Osteocyte (in vitro differentiated cells): ENCODE data around the gene B4GALT7. TPM values are rescaled to one million over a fixed set of nuclear protein-coding genes. Genes with fewer than 3 reads are reported as not detected.

Experiments
- DNase-seq: peaks from one replicate; pipeline ENCODE4 v3.0.0; 2021; ENCODE audit warnings: mixed read lengths; ENCODE audit not compliant: unreplicated experiment; ENCODE audit errors: extremely low spot score
- H3K27ac Mint-ChIP-seq: one replicate; pipeline ENCODE4 v1.8.0; 2021; ENCODE audit warnings: mild to moderate bottlenecking, mixed read lengths; ENCODE audit not compliant: unreplicated experiment
- H3K27me3 Mint-ChIP-seq: one replicate; pipeline ENCODE4 v1.8.0; 2021; ENCODE audit warnings: mixed read lengths; ENCODE audit not compliant: unreplicated experiment
- H3K36me3 Mint-ChIP-seq: one replicate; pipeline ENCODE4 v1.8.0; 2021; ENCODE audit warnings: mixed read lengths; ENCODE audit not compliant: unreplicated experiment
- H3K4me1 Mint-ChIP-seq: one replicate; pipeline ENCODE4 v1.8.0; 2021; ENCODE audit warnings: mixed read lengths; ENCODE audit not compliant: unreplicated experiment
- H3K4me3 Mint-ChIP-seq: one replicate; pipeline ENCODE4 v1.8.0; 2021; ENCODE audit warnings: mild to moderate bottlenecking, moderate library complexity, mixed read lengths; ENCODE audit not compliant: unreplicated experiment
- H3K9me3 Mint-ChIP-seq: one replicate; pipeline ENCODE4 v1.8.0; 2021; ENCODE audit warnings: mixed read lengths; ENCODE audit not compliant: unreplicated experiment
- CTCF ChIP-seq: fragments of 200-600 bp; sonication (generic); IDR thresholded peaks from 2 replicates; pipeline ENCODE4 v1.5.0; 2021; ENCODE audit warnings: antibody characterized with exemption, mild to moderate bottlenecking, moderate library complexity
- total RNA-seq: library from RNA; stranded (reverse); gene quantifications from 2 replicates; pipeline ENCODE4 v1.2.1, GENCODE V29; 2021

The B4GALT7 gene
- total RNA-seq, 1 donor from 2014 or later = 36.0 TPM

GRCh38 chr5:177605078-177605477 lies 5.1 kb downstream of the B4GALT7 start:
- no peak for DNase-seq
- Mint-ChIP-seq H3K27me3 (no peaks in the 10 kb centered on the region), H3K4me3 (no peak overlapping the region), H3K4me1 (peaks cover 24% of the 10 kb centered on the region), H3K27ac (peak overlapping the region; percentile 8), H3K9me3 (no peaks in the 10 kb centered on the region), H3K36me3 (peaks cover 2% of the 10 kb centered on the region)
- no peak for TF ChIP-seq CTCF

- no peak overlapping the region for H3K27ac Mint-ChIP-seq
- H3K27me3 Mint-ChIP-seq = no peaks in the 10 kb centered on the region
- TF ChIP-seq CTCF = no peak
- DNase-seq = no peak
- H3K9me3 Mint-ChIP-seq = no peaks in the 10 kb centered on the region
- peaks cover 2% of the 10 kb centered on the region for H3K36me3 Mint-ChIP-seq
- peaks cover 21% of the 10 kb centered on the region for H3K4me1 Mint-ChIP-seq
- no peak overlapping the region for H3K4me3 Mint-ChIP-seq
Observed at GRCh38 chr5:177605667-177606066, 5.7 kb downstream of the B4GALT7 start.

- no peaks in the 10 kb centered on the region for H3K9me3 Mint-ChIP-seq
- H3K27me3 Mint-ChIP-seq = no peaks in the 10 kb centered on the region
- no peak overlapping the region for H3K27ac Mint-ChIP-seq
- peaks cover 2% of the 10 kb centered on the region for H3K36me3 Mint-ChIP-seq
- no peak overlapping the region for H3K4me3 Mint-ChIP-seq
- no peak for DNase-seq
- H3K4me1 Mint-ChIP-seq = peaks cover 16% of the 10 kb centered on the region
- TF ChIP-seq CTCF = no peak
Observed at GRCh38 chr5:177606071-177607051, 6.4 kb downstream of the B4GALT7 start.

GRCh38 chr5:177607115-177607451 lies 7.2 kb downstream of the B4GALT7 start:
- no peak for TF ChIP-seq CTCF
- peaks cover 13% of the 10 kb centered on the region for H3K4me1 Mint-ChIP-seq
- peaks cover 3% of the 10 kb centered on the region for H3K36me3 Mint-ChIP-seq
- no peak for DNase-seq
- H3K27me3 Mint-ChIP-seq = no peaks in the 10 kb centered on the region
- H3K27ac Mint-ChIP-seq = peak overlapping the region; percentile 54
- H3K4me3 Mint-ChIP-seq = no peak overlapping the region
- H3K9me3 Mint-ChIP-seq = no peaks in the 10 kb centered on the region

GRCh38 chr5:177607452-177608192 lies 7.7 kb downstream of the B4GALT7 start:
- peaks cover 13% of the 10 kb centered on the region for H3K4me1 Mint-ChIP-seq
- peak overlapping the region; percentile 54 for H3K27ac Mint-ChIP-seq

More at GRCh38 chr5:177607452-177608192, 7.7 kb downstream of the B4GALT7 start:
- H3K9me3 Mint-ChIP-seq = no peaks in the 10 kb centered on the region
- no peaks in the 10 kb centered on the region for H3K27me3 Mint-ChIP-seq
- peak; percentile 95 for DNase-seq
- H3K4me3 Mint-ChIP-seq = no peak overlapping the region
- peaks cover 6% of the 10 kb centered on the region for H3K36me3 Mint-ChIP-seq
- TF ChIP-seq CTCF = peak; percentile 96
